ENCODE data around the gene TTC3. TPM values are rescaled to one million over a fixed set of nuclear protein-coding genes. Genes with fewer than 3 reads are reported as not detected.
"Not testable (repeated sequence)": the region's sequence is repeated elsewhere in the genome, so short reads cannot be mapped to it uniquely, and the experiment has no call there.

TTC3 gene
- total and polyA plus RNA-seq, 4 experiments from 2014 or later, result 36.4 to 171 (median 136) TPM

DNA sequence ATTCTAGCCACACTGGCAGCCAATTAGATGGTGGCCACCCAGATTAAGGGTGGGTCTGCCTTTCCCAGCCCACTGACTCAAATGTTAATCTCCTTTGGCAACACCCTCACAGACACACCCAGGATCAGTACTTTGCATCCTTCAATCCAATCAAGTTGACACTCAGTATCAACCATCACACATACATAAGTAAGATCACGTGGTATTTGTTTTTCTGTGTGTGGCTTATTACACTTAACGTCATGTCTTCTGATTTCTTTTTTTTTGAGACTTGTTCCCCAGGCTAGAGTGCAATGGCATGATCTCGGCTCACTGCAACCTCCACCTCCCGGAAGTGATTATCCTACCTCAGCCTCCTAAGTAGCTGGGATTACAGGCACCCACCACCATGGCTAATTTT is 38.7 kb upstream of the TTC3 start:
- DNase-seq; H3K36me3 ChIP-seq (ENCODE audit: insufficient read depth, low read length); CTCF ChIA-PET (ENCODE audit: partially characterized antibody); H3K9me3 Mint-ChIP-seq; H3K9me3 ChIP-seq (ENCODE audit: control insufficient read depth in 1 of 2, low read length in 2 of 2); intact Hi-C loops (cut with micrococcal nuclease); H3K4me3 ChIP-seq (ENCODE audit: low read length in 2 of 2); H3K36me3 Mint-ChIP-seq; H3K4me1 ChIP-seq (ENCODE audit: insufficient read depth, low read length); POLR2A ChIA-PET (ENCODE audit: partially characterized antibody); H3K4me3 Mint-ChIP-seq; H3K4me1 Mint-ChIP-seq; H3K27ac ChIP-seq (ENCODE audit: low read depth, low read length); H3K27ac Mint-ChIP-seq; H3K27me3 ChIP-seq (ENCODE audit: insufficient read depth, low read length): not testable (repeated sequence)
- peaks cover 4 to 13% of the 10 kb centered on the region in 2 donors for H3K27me3 Mint-ChIP-seq

DNA sequence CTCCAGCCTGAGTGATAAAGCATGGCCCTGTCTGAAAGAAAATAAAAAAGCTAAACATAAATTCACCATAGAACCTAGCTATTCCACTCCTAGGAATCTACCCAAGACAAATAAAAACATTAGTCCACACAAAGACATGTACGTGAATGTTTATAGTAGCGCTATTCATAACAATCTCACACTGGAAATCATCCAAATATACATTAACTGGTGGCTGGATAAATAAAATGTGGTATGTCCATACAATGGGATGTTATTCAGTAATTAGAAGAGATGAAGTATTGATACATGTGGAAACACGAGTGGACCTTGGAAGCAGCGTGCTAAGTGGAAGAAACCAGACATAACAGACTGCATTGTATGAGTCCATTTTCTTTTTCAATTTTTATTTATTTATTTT is 36.9 kb upstream of the TTC3 start:
- Mint-ChIP-seq H3K4me1 (no peaks in the 10 kb centered on the region), H3K27ac (no peak overlapping the region), H3K9me3 (no peaks in the 10 kb centered on the region), H3K4me3 (no peak overlapping the region), H3K27me3 (peaks cover 4 to 13% of the 10 kb centered on the region in 2 donors), H3K36me3 (no peaks in the 10 kb centered on the region)
- intact Hi-C loops (cut with micrococcal nuclease), result no loop called here
- Histone ChIP-seq H3K4me1 (ENCODE audit: insufficient read depth, low read length) (no peaks in the 10 kb centered on the region), H3K4me3 (ENCODE audit: low read length in 2 of 2) (no peak overlapping the region), H3K27me3 (ENCODE audit: insufficient read depth, low read length) (no peaks in the 10 kb centered on the region), H3K9me3 (ENCODE audit: control insufficient read depth in 1 of 2, low read length in 2 of 2) (no peaks in the 10 kb centered on the region), H3K36me3 (ENCODE audit: insufficient read depth, low read length) (no peaks in the 10 kb centered on the region), H3K27ac (ENCODE audit: low read depth, low read length) (no peak overlapping the region)
- POLR2A ChIA-PET (ENCODE audit: partially characterized antibody), result no interaction called here
- CTCF ChIA-PET (ENCODE audit: partially characterized antibody), result no interaction called here
- DNase-seq, result no peak

DNA sequence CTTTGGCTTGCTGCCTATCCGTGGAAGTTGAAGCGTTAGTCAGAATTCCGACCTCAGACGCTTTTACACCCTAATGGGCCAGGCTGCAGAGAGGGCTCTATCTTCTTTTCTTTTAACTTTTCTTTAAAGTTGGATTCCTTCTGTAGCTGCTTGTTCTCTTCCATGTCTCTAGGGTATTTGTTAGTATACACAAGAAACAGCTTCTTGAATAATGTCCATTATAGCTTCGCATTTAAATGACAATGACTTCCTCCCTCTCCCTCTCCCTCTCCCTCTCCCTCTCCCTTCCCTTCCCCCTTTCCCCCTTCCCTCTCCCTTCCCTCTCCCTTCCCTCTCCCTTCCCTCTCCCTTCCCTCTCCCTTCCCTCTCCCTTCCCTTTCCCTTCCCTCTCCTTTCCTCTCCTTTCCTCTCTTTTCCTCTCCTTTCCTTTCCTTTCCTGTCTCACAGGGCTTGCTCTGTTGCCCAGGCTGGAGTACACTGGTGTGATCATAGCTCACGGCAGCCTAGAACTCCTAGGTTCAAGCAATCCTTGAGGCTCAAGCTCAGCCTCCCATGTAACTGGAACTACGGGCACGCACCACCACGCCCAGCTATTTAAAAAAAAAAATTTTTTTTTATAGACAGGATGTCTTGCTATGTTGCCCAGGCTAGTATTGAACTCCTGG is 33.5 kb upstream of the TTC3 start:
- no peak for DNase-seq
- H3K4me3 Mint-ChIP-seq, result no peak overlapping the region
- ChIA-PET CTCF (ENCODE audit: partially characterized antibody) (no interaction called here), POLR2A (ENCODE audit: partially characterized antibody) (no interaction called here)
- no peaks in the 10 kb centered on the region for H3K36me3 Mint-ChIP-seq
- Histone ChIP-seq H3K27ac (ENCODE audit: low read depth, low read length) (no peak overlapping the region), H3K36me3 (ENCODE audit: insufficient read depth, low read length) (no peaks in the 10 kb centered on the region), H3K4me1 (ENCODE audit: insufficient read depth, low read length) (no peaks in the 10 kb centered on the region), H3K27me3 (ENCODE audit: insufficient read depth, low read length) (no peaks in the 10 kb centered on the region), H3K4me3 (ENCODE audit: low read length in 2 of 2) (no peak overlapping the region), H3K9me3 (ENCODE audit: control insufficient read depth in 1 of 2, low read length in 2 of 2) (no peaks in the 10 kb centered on the region)
- peaks cover 2 to 3% of the 10 kb centered on the region in 2 donors for H3K27me3 Mint-ChIP-seq
- intact Hi-C loops (cut with micrococcal nuclease), result no loop called here
- no peaks in the 10 kb centered on the region for H3K4me1 Mint-ChIP-seq
- no peak overlapping the region for H3K27ac Mint-ChIP-seq
- no peaks in the 10 kb centered on the region for H3K9me3 Mint-ChIP-seq

DNA sequence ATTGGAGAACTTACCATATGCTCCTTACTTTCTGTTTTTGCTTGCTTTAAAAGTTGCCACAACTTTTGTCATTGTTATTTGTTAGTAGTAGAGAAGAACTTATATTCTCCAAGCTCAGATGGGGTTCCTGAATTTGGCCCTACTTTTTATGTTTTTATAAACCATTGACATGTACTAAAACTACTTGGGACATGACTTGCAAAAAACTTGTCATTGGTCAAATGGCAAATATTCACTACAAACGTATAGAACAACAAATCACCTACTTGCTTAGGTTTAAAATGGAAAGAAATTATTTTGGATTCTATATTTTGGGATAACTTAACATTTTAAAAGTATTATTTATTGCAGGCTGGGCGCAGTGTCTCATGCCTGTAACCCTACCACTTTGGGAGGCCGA is 32.8 kb upstream of the TTC3 start:
- intact Hi-C loops (cut with micrococcal nuclease), result no loop called here
- no peaks in the 10 kb centered on the region for H3K36me3 Mint-ChIP-seq
- CTCF ChIA-PET (ENCODE audit: partially characterized antibody), result no interaction called here

DNA sequence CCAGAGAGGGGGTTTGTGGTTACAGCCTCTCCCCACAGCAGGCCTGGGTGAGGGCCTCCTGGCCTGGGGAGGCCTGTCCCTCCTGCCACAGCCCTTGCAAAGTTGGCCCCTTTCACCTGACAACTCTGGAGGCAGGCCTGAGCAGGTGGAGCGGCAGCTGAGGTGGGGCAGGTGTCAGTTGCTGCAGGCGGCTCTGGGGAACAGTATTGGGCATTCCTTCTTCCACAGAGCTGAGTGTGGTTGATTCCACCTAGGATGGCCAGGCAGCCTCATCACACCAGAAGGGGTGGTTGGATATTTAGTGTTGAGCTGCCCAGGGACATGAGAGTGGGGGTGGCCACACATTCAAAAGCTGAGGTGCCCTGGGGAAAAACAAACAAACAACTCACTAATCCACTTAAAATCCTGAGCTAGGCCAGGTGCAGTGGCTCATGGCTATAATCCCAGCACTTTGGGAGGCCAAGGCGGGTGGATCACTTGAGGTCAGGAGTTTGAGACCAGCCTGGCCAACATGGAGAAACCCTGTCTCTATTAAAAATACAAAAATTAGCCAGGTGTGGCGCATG is 31.3 kb upstream of the TTC3 start:
- Histone ChIP-seq H3K27ac (ENCODE audit: low read depth, low read length) (no peak overlapping the region), H3K27me3 (ENCODE audit: insufficient read depth, low read length) (no peaks in the 10 kb centered on the region), H3K9me3 (ENCODE audit: control insufficient read depth in 1 of 2, low read length in 2 of 2) (no peaks in the 10 kb centered on the region), H3K4me3 (ENCODE audit: low read length in 2 of 2) (no peak overlapping the region), H3K36me3 (ENCODE audit: insufficient read depth, low read length) (no peaks in the 10 kb centered on the region), H3K4me1 (ENCODE audit: insufficient read depth, low read length) (peaks cover 6% of the 10 kb centered on the region)
- POLR2A ChIA-PET (ENCODE audit: partially characterized antibody), result no interaction called here
- H3K9me3 Mint-ChIP-seq, result no peaks in the 10 kb centered on the region
- no peak for DNase-seq
- intact Hi-C loops (cut with micrococcal nuclease), result no loop called here
- H3K27ac Mint-ChIP-seq, result no peak overlapping the region
- H3K36me3 Mint-ChIP-seq, result no peaks in the 10 kb centered on the region
- CTCF ChIA-PET (ENCODE audit: partially characterized antibody), result no interaction called here
- H3K4me1 Mint-ChIP-seq, result peaks cover 6 to 11% (median 8%) of the 10 kb centered on the region in 4 donors
- H3K27me3 Mint-ChIP-seq, result peaks cover 2% of the 10 kb centered on the region in 2 donors
- H3K4me3 Mint-ChIP-seq, result no peak overlapping the region

More for the DNA sequence above, 32.8 kb upstream of the TTC3 start:
- no peak overlapping the region for H3K4me3 ChIP-seq (ENCODE audit: low read length in 2 of 2)
- DNase-seq, result no peak
- H3K27me3 ChIP-seq (ENCODE audit: insufficient read depth, low read length), result no peaks in the 10 kb centered on the region
- no peaks in the 10 kb centered on the region for H3K36me3 ChIP-seq (ENCODE audit: insufficient read depth, low read length)
- POLR2A ChIA-PET (ENCODE audit: partially characterized antibody), result no interaction called here
- Mint-ChIP-seq H3K9me3 (no peaks in the 10 kb centered on the region), H3K27me3 (peaks cover 2 to 3% of the 10 kb centered on the region in 2 donors), H3K27ac (peak overlapping the region in 1 of 7 donors; percentile 17), H3K4me3 (no peak overlapping the region), H3K4me1 (peaks cover 4 to 7% (median 6%) of the 10 kb centered on the region in 4 donors)
- no peak overlapping the region for H3K27ac ChIP-seq (ENCODE audit: low read depth, low read length)
- peaks cover 3% of the 10 kb centered on the region for H3K4me1 ChIP-seq (ENCODE audit: insufficient read depth, low read length)
- no peaks in the 10 kb centered on the region for H3K9me3 ChIP-seq (ENCODE audit: control insufficient read depth in 1 of 2, low read length in 2 of 2)

DNA sequence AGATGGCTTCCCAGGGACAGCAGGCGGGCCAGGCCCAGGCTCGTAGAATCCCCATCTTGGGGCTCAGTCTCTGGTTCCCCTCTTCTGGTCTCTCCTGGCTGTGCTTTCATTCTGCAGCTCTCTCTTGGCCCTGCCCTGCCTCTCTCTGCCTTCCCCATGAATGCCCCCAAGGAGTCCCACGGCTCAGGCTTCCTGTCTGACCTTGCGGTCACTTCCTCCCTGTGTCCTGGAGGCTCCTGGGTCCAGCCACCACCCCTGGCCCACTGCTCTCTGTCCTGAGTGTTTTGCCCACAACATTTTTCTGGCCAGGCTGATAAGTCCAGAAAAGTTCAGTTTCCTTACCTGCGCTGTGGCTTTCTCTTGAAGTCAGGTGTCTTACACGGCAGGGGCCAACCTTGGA is 29.2 kb upstream of the TTC3 start:
- H3K9me3 Mint-ChIP-seq, result no peaks in the 10 kb centered on the region
- intact Hi-C loops (cut with micrococcal nuclease), result no loop called here
- no peak overlapping the region for H3K4me3 Mint-ChIP-seq
- no peaks in the 10 kb centered on the region for H3K9me3 ChIP-seq (ENCODE audit: control insufficient read depth in 1 of 2, low read length in 2 of 2)
- no peak overlapping the region for H3K4me3 ChIP-seq (ENCODE audit: low read length in 2 of 2)
- ChIA-PET CTCF (ENCODE audit: partially characterized antibody) (no interaction called here), POLR2A (ENCODE audit: partially characterized antibody) (no interaction called here)
- no peaks in the 10 kb centered on the region for H3K27me3 ChIP-seq (ENCODE audit: insufficient read depth, low read length)
- H3K36me3 ChIP-seq (ENCODE audit: insufficient read depth, low read length), result no peaks in the 10 kb centered on the region
- peaks cover 6 to 11% (median 8%) of the 10 kb centered on the region in 4 donors for H3K4me1 Mint-ChIP-seq
- no peak overlapping the region for H3K27ac ChIP-seq (ENCODE audit: low read depth, low read length)
- peak overlapping the region in 2 of 7 donors; percentile 12 to 75 for H3K27ac Mint-ChIP-seq
- peaks cover 2 to 5% of the 10 kb centered on the region in 2 donors for H3K27me3 Mint-ChIP-seq
- no peak for DNase-seq
- no peaks in the 10 kb centered on the region for H3K36me3 Mint-ChIP-seq
- H3K4me1 ChIP-seq (ENCODE audit: insufficient read depth, low read length), result peaks cover 6% of the 10 kb centered on the region

DNA sequence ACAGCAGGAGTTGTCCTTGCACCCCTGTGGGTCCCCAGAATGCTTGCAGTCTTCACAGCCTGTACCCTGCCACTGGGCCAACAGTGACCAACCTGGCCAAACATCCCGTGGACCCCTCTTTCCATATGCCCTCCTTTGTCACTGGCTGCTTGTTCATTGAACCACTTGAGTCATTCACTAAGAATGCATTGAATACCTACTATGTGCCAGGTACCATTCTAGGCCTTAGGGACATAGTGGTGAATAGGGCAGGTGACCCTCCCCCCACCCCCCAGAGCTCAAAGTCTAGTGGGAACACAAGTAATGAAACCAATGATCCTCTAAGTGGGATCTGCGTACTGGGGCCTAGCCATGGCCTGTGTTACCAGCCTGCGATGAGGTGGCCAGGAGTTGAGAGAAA is 28.4 kb upstream of the TTC3 start:
- peaks cover 3 to 5% of the 10 kb centered on the region in 2 donors for H3K27me3 Mint-ChIP-seq
- H3K4me3 ChIP-seq (ENCODE audit: low read length in 2 of 2), result no peak overlapping the region
- no peaks in the 10 kb centered on the region for H3K36me3 ChIP-seq (ENCODE audit: insufficient read depth, low read length)
- H3K27me3 ChIP-seq (ENCODE audit: insufficient read depth, low read length), result no peaks in the 10 kb centered on the region
- intact Hi-C loops (cut with micrococcal nuclease), result no loop called here
- peaks cover 6 to 11% (median 8%) of the 10 kb centered on the region in 4 donors for H3K4me1 Mint-ChIP-seq
- no peaks in the 10 kb centered on the region for H3K9me3 Mint-ChIP-seq
- H3K27ac ChIP-seq (ENCODE audit: low read depth, low read length), result no peak overlapping the region
- H3K4me3 Mint-ChIP-seq, result no peak overlapping the region
- H3K9me3 ChIP-seq (ENCODE audit: control insufficient read depth in 1 of 2, low read length in 2 of 2), result no peaks in the 10 kb centered on the region
- POLR2A ChIA-PET (ENCODE audit: partially characterized antibody), result no interaction called here
- H3K4me1 ChIP-seq (ENCODE audit: insufficient read depth, low read length), result peaks cover 6% of the 10 kb centered on the region
- peak overlapping the region in 1 of 7 donors; percentile 29 for H3K27ac Mint-ChIP-seq
- no peak for DNase-seq
- CTCF ChIA-PET (ENCODE audit: partially characterized antibody), result no interaction called here
- no peaks in the 10 kb centered on the region for H3K36me3 Mint-ChIP-seq
